Endodermal cell (in vitro differentiated cells): ENCODE results near the gene NEDD1. TPM values are rescaled to one million over a fixed set of nuclear protein-coding genes. Genes with fewer than 3 reads are reported as not detected.

ENCODE experiments used
- DNase-seq: peaks from one replicate; pipeline ENCODE4 v3.0.0-alpha.2; 2017
- H3K27ac ChIP-seq: 2 replicates; pipeline ENCODE4 v1.5.1; 2013; ENCODE audit warnings: mild to moderate bottlenecking, low read depth, low read length, moderate library complexity
- H3K27me3 ChIP-seq: 2 replicates; pipeline ENCODE4 v1.6.1; 2013; ENCODE audit warnings: mild to moderate bottlenecking, low read length, moderate library complexity; ENCODE audit not compliant: insufficient read depth, control insufficient read depth, poor library complexity, severe bottlenecking
- H3K36me3 ChIP-seq: 2 replicates; pipeline ENCODE4 v1.7.0; 2013; ENCODE audit warnings: mild to moderate bottlenecking, low read length, moderate library complexity; ENCODE audit not compliant: control insufficient read depth, insufficient read depth
- H3K4me1 ChIP-seq: one replicate; pipeline ENCODE4 v1.7.0; 2013; ENCODE audit warnings: low read length; ENCODE audit not compliant: control insufficient read depth, insufficient read depth
- H3K4me3 ChIP-seq: 2 replicates; pipeline ENCODE4 v1.5.1; 2013; ENCODE audit warnings: mild to moderate bottlenecking, low read length, moderate library complexity
- H3K9ac ChIP-seq: 2 replicates; pipeline ENCODE4 v1.6.1; 2013; ENCODE audit warnings: mild to moderate bottlenecking, low read length, moderate library complexity; ENCODE audit not compliant: poor library complexity, severe bottlenecking; ENCODE audit errors: extremely low read depth
- H3K9me3 ChIP-seq: 2 replicates; pipeline ENCODE4 v1.6.1; 2013; ENCODE audit warnings: mild to moderate bottlenecking, low read length, moderate library complexity; ENCODE audit not compliant: control insufficient read depth
- H3K27ac Mint-ChIP-seq: 2 replicates; pipeline ENCODE4 v1.8.0; 2020; ENCODE audit warnings: mixed read lengths
- H3K27me3 Mint-ChIP-seq: 2 replicates; pipeline ENCODE4 v1.8.0; 2021; ENCODE audit warnings: mild to moderate bottlenecking, mixed read lengths; ENCODE audit not compliant: insufficient read depth
- H3K36me3 Mint-ChIP-seq: 2 replicates; pipeline ENCODE4 v1.8.0; 2020; ENCODE audit warnings: low read depth, mixed read lengths
- H3K4me1 Mint-ChIP-seq: 2 replicates; pipeline ENCODE4 v1.8.0; 2020; ENCODE audit warnings: mixed read lengths
- H3K4me3 Mint-ChIP-seq: 2 replicates; pipeline ENCODE4 v1.8.0; 2020; ENCODE audit warnings: mild to moderate bottlenecking, moderate library complexity, mixed read lengths
- H3K9me3 Mint-ChIP-seq: 2 replicates; pipeline ENCODE4 v1.8.0; 2020; ENCODE audit warnings: mild to moderate bottlenecking, mixed read lengths
- CTCF ChIP-seq: fragments of 200-600 bp; sonication (generic); conservative IDR thresholded peaks from 2 replicates; pipeline ENCODE4 v1.5.0; 2021; ENCODE audit warnings: antibody characterized with exemption, mild to moderate bottlenecking
- WGBS, 2 experiments: methylation state at CpG; one replicate each; pipeline versions ENCODE4 v1.1.5 to v1.1.7; 2013; ENCODE audit warnings: missing lambda C conversion rate in 2 of 2, mixed read lengths in 1 of 2; ENCODE audit not compliant: insufficient coverage in 1 of 2, insufficient read length in 1 of 2; 5-methylcytosine and 5-hydroxymethylcytosine counted together
- total RNA-seq, 2 donors: library from RNA; stranded (reverse); fragmentation: NEBNext Ultra II Directional in 1 of 2; extraction: Animal tissue kit (Norgen Biotek cat#: 25700) in 1 of 2; gene quantifications; 2 replicates in 1 of 2; 3 replicates in 1 of 2; pipeline ENCODE4 v1.2.1, GENCODE V29; 2021

The NEDD1 gene
- total RNA-seq, 2 donors from 2014 or later = 34.6 to 42.1 TPM

- H3K27me3 Mint-ChIP-seq = peaks cover 2% of the 10 kb centered on the region
- DNase-seq = no peak
- H3K9ac ChIP-seq = no peak overlapping the region
- whole genome bisulfite sequencing, 2 experiments = 87 to 97% methylated on average over 3 of the region's 3 CpGs
- H3K9me3 ChIP-seq = no peaks in the 10 kb centered on the region
- H3K27ac ChIP-seq = no peak overlapping the region
- no peaks in the 10 kb centered on the region for H3K9me3 Mint-ChIP-seq
- H3K27me3 ChIP-seq = peaks cover 2% of the 10 kb centered on the region
- H3K36me3 ChIP-seq = no peaks in the 10 kb centered on the region
- H3K4me1 Mint-ChIP-seq = peaks cover 13% of the 10 kb centered on the region
- H3K36me3 Mint-ChIP-seq = no peaks in the 10 kb centered on the region
- TF ChIP-seq CTCF = no peak
- no peaks in the 10 kb centered on the region for H3K4me1 ChIP-seq
- no peak overlapping the region for H3K4me3 Mint-ChIP-seq
- H3K4me3 ChIP-seq = no peak overlapping the region
- no peak overlapping the region for H3K27ac Mint-ChIP-seq
Measured at GRCh38 chr12:96979532-96979931, 72.5 kb downstream of the NEDD1 start.

GRCh38 chr12:96980991-96981414, 73.9 kb downstream of the NEDD1 start:
- Mint-ChIP-seq H3K36me3 (no peaks in the 10 kb centered on the region), H3K4me3 (no peak overlapping the region), H3K9me3 (no peaks in the 10 kb centered on the region), H3K27me3 (peaks cover 8% of the 10 kb centered on the region), H3K27ac (no peak overlapping the region), H3K4me1 (peaks cover 14% of the 10 kb centered on the region)
- Histone ChIP-seq H3K4me1 (no peaks in the 10 kb centered on the region), H3K27ac (peak overlapping the region; percentile 45), H3K27me3 (peaks cover 12% of the 10 kb centered on the region), H3K4me3 (no peak overlapping the region), H3K9ac (no peak overlapping the region), H3K36me3 (no peaks in the 10 kb centered on the region), H3K9me3 (no peaks in the 10 kb centered on the region)
- DNase-seq = no peak
- TF ChIP-seq CTCF = no peak
- 67 to 82% methylated on average over 6 of the region's 6 CpGs for WGBS, 2 experiments

- no peaks in the 10 kb centered on the region for H3K9me3 Mint-ChIP-seq
- peaks cover 21% of the 10 kb centered on the region for H3K4me1 Mint-ChIP-seq
- no peak overlapping the region for H3K27ac ChIP-seq
- no peak for TF ChIP-seq CTCF
- no peaks in the 10 kb centered on the region for H3K4me1 ChIP-seq
- peaks cover 10% of the 10 kb centered on the region for H3K27me3 Mint-ChIP-seq
- H3K27ac Mint-ChIP-seq = peak overlapping the region; percentile 59
- H3K9me3 ChIP-seq = no peaks in the 10 kb centered on the region
- no peak for DNase-seq
- H3K4me3 Mint-ChIP-seq = no peak overlapping the region
- H3K9ac ChIP-seq = no peak overlapping the region
- WGBS, 2 experiments = 80 to 81% methylated on average over 4 of the region's 4 CpGs
- H3K36me3 ChIP-seq = no peaks in the 10 kb centered on the region
- H3K27me3 ChIP-seq = peaks cover 17% of the 10 kb centered on the region
- H3K36me3 Mint-ChIP-seq = no peaks in the 10 kb centered on the region
- H3K4me3 ChIP-seq = no peak overlapping the region
Measured at GRCh38 chr12:96981911-96982310, 74.9 kb downstream of the NEDD1 start.
